Measurements from ENCODE around the gene SUMF1. TPM values are rescaled to one million over a fixed set of nuclear protein-coding genes. Genes with fewer than 3 reads are reported as not detected.

Gene SUMF1
- total RNA-seq (2022) (11.8 and 18.9 TPM in 2 replicates), Bru-seq, nascent RNA (percentile 69 among the genes with signal in this experiment), BruChase-seq, experiment 1, labeled RNA remaining after a 6-hour chase (percentile 57 among the genes with signal in this experiment), BruChase-seq, experiment 2, labeled RNA remaining after a 2-hour chase (percentile 66 among the genes with signal in this experiment)
- long read RNA-seq, transcript SUMF1-201 (9 exons, 2,159 nt) = major isoform, 59 of 78 reads
- long read RNA-seq, partial matches to known transcripts = 3 of 78 reads
- long read RNA-seq, other reads (novel, unspliced or antisense) = 11 of 78 reads

GRCh38 chr3:4466741-4467521 is at the start of gene SUMF1:
SUMF1 (minus strand) TSS chr3:4467269; CDS start chr3:4467245, 24 bp downstream.
- H3K27me3 Mint-ChIP-seq (ENCODE audit: insufficient read depth, unreplicated experiment) = peaks cover 2% of the 10 kb centered on the region
- peak within 1 kb of the TSS; percentile 86 for H3K4me3 Mint-ChIP-seq (ENCODE audit: unreplicated experiment)
- H3K27ac Mint-ChIP-seq (ENCODE audit: low read depth, unreplicated experiment) = peak within 1 kb of the TSS; percentile 94
- POLR2A ChIA-PET = interaction anchor here (0.6 to 1.8 kb wide), 12 partner anchors 9 to 520 kb away, joined by 3 to 22 read pairs (median 4); partner anchors contain the start of gene ITPR1
- intact Hi-C loops (cut with micrococcal nuclease) = loop anchor here (1.0 kb wide), 1 partner anchor 25 kb away; no protein-coding TSS in a partner anchor
- CTCF ChIA-PET = interaction anchor here (0.6 to 1.1 kb wide), 4 partner anchors 22 to 184 kb away, joined by 3 to 10 read pairs (median 3); no protein-coding TSS in a partner anchor
- no peaks in the 10 kb centered on the region for H3K9me3 Mint-ChIP-seq (ENCODE audit: unreplicated experiment)
- BruUV-seq (replicated peaks) = TSS peak; percentile 56
- peaks cover 7% of the 10 kb centered on the region for H3K4me1 Mint-ChIP-seq (ENCODE audit: insufficient read depth, unreplicated experiment)
- TF ChIP-seq CTCF (IDR thresholded peaks at IDR 0.05; ENCODE audit: unreplicated experiment) = no peak
- H3K36me3 Mint-ChIP-seq (ENCODE audit: insufficient read depth, unreplicated experiment) = no peaks in the 10 kb centered on the region
- peak; percentile 83 for DNase-seq (ENCODE audit: unreplicated experiment)

GRCh38 chr3:4515916-4516579 is 49.0 kb upstream of the SUMF1 start:
- no TSS peak for BruUV-seq (replicated peaks)
- ChIA-PET CTCF (no interaction called here), POLR2A (no interaction called here)
- peak; percentile 18 for DNase-seq (ENCODE audit: unreplicated experiment)
- Mint-ChIP-seq H3K27ac (ENCODE audit: low read depth, unreplicated experiment) (no peak overlapping the region), H3K4me3 (ENCODE audit: unreplicated experiment) (no peak overlapping the region), H3K27me3 (ENCODE audit: insufficient read depth, unreplicated experiment) (no peaks in the 10 kb centered on the region), H3K36me3 (ENCODE audit: insufficient read depth, unreplicated experiment) (no peaks in the 10 kb centered on the region), H3K9me3 (ENCODE audit: unreplicated experiment) (no peaks in the 10 kb centered on the region), H3K4me1 (ENCODE audit: insufficient read depth, unreplicated experiment) (no peaks in the 10 kb centered on the region)
- intact Hi-C loops (cut with micrococcal nuclease) = no loop called here
- TF ChIP-seq CTCF (IDR thresholded peaks at IDR 0.05; ENCODE audit: unreplicated experiment) = no peak

GRCh38 chr3:4514916-4515315 is 47.8 kb upstream of the SUMF1 start:
- Mint-ChIP-seq H3K36me3 (ENCODE audit: insufficient read depth, unreplicated experiment) (no peaks in the 10 kb centered on the region), H3K9me3 (ENCODE audit: unreplicated experiment) (no peaks in the 10 kb centered on the region), H3K4me1 (ENCODE audit: insufficient read depth, unreplicated experiment) (no peaks in the 10 kb centered on the region), H3K27me3 (ENCODE audit: insufficient read depth, unreplicated experiment) (no peaks in the 10 kb centered on the region), H3K27ac (ENCODE audit: low read depth, unreplicated experiment) (no peak overlapping the region), H3K4me3 (ENCODE audit: unreplicated experiment) (no peak overlapping the region)
- TF ChIP-seq CTCF (IDR thresholded peaks at IDR 0.05; ENCODE audit: unreplicated experiment) = no peak
- POLR2A ChIA-PET = interaction anchor here (1.3 kb wide), 1 partner anchor 21 kb away, joined by 6 read pairs; the partner anchor contains the start of gene ITPR1
- intact Hi-C loops (cut with micrococcal nuclease) = no loop called here
- no peak for DNase-seq (ENCODE audit: unreplicated experiment)
- CTCF ChIA-PET = interaction anchor here (0.8 to 2.2 kb wide), 2 partner anchors 42 to 119 kb away, joined by 3 to 5 read pairs; no protein-coding TSS in a partner anchor
- no TSS peak for BruUV-seq (replicated peaks)

All from MCF 10A (cell line).